Raji (cell line): ENCODE measurements around the gene AP5Z1.
A peak's percentile ranks its signal among the peaks of the same experiment; 100 is the strongest.

Experiments
- POLR2A ChIP-seq: IDR thresholded peaks from 2 replicates; pipeline ENCODE4 v1.6.1; 2011; ENCODE audit warnings: low read depth, low read length, control low read depth; ENCODE audit not compliant: insufficient read depth

Gene AP5Z1, protein sequence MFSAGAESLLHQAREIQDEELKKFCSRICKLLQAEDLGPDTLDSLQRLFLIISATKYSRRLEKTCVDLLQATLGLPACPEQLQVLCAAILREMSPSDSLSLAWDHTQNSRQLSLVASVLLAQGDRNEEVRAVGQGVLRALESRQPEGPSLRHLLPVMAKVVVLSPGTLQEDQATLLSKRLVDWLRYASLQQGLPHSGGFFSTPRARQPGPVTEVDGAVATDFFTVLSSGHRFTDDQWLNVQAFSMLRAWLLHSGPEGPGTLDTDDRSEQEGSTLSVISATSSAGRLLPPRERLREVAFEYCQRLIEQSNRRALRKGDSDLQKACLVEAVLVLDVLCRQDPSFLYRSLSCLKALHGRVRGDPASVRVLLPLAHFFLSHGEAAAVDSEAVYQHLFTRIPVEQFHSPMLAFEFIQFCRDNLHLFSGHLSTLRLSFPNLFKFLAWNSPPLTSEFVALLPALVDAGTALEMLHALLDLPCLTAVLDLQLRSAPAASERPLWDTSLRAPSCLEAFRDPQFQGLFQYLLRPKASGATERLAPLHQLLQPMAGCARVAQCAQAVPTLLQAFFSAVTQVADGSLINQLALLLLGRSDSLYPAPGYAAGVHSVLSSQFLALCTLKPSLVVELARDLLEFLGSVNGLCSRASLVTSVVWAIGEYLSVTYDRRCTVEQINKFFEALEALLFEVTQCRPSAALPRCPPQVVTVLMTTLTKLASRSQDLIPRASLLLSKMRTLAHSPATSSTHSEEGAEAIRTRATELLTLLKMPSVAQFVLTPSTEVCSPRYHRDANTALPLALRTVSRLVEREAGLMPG

DNA sequence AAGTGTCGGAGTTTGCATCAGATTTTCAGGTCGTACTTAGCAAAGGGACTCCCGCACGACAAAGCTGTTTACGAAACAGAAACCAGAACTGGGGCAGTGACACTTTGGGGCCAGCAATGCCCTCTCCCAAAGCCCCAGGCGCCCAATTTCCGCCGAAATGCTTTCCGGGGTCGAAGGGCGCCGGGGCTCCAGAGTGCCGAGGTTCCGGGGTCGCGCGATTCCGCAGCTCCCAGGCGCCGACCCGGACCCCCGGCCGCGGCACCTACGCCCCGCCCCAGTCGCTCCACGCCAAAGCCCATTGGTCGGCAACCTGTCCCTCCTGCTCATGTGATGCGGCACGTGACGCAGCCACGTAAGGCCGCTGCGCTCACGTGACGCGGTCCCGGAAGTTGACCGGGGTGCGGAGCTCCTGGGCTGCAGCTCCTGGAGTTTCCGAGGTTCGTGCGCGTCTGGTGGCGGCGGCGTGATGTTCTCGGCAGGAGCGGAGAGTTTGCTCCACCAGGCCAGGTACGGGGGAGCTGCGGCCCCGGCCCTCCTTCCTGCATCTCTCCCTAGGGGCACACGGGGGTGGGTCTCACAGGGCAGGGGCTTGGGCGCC, at the start of gene AP5Z1:
TSS of gene AP5Z1 (plus strand) at position 374 of the 598 bp plus-strand sequence. CDS start at position 467, 93 bp downstream.
- peak; percentile 91 for TF ChIP-seq POLR2A

DNA sequence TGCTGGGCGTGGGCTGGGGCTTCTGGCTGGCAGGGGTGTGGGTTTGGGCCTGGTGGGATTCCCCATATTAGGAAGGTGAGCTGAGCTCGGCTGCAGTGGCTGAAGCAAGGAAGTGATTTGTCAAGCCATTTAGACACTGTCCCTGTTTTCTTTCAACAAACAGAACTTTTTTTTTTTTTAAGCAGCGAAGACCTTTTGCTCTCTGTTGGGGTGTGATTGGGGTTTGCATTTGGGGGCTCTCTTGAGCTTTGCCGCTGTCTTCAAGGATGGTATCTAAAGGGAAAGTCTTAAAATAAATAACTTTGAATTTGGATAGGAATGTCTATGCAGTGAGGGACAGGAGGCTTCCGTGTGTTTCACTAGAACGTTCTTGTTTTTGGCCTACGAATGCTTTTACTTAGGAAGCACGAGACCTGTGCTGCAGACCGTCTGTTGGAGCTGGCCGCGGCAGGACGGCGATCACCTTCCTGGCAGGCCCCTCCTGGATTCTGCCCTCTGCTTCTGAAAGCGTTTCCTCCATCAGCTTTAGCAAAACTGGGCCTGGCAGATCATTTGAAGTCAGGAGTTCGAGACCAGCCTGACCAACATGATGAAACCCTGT, 49.5 kb upstream of the AP5Z1 start:
- no peak for TF ChIP-seq POLR2A

DNA sequence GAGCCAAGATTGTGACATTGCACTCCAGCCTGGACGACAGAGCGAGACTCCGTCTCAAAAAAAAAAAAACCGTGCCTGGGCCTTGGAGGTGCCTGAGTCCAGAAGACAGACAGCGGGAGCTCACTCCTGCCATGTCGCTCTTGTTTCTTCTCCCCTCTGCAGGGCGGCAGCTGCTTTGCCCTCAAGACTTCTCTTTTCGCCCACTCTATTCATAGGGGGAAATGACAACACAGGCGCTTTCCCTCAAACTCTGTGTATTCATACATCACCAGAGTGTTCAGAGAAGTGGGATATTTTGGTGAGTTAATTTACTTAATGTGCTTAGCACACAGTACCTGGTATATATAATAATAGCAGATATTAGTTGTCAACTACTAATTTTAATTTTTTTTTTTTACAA, 48.9 kb upstream of the AP5Z1 start:
- no peak for TF ChIP-seq POLR2A

DNA sequence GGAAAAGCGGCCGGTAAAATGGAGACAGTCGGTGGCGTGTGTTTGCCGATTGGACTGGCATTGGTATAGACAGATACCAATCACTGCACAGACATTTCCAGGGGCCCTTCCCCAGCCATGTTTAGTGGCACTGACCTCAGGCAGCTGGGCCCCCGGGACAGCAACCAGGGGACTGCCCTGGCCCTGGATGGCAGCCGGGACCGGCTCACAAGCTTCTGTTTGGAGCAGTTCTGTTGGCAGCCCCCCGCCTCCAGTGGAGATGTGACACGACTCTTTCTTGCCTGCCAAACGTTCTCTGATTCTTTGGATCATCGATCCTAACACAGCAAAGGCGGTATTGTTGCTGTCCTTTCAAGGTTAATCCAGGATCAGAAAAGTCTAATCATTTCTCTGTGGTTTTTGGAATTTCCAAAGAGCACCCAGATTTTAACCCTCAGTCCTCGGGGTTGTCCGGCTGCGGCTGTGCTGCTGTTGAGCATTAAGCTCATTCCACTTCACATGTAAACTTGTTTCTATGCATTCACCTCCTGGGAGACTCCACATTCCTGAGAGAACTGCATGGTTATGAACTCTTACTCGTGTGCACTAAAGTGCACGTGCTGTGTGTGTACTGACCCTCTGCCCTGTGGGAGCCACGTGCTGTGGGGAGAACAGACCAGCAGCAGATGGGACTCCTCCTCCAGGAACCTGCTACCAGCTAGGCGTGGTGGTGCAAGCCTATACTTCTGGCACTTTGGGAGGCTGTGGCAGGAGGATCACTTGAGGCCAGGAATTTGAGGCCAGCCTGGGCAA, 47.3 kb upstream of the AP5Z1 start:
- no peak for TF ChIP-seq POLR2A

DNA sequence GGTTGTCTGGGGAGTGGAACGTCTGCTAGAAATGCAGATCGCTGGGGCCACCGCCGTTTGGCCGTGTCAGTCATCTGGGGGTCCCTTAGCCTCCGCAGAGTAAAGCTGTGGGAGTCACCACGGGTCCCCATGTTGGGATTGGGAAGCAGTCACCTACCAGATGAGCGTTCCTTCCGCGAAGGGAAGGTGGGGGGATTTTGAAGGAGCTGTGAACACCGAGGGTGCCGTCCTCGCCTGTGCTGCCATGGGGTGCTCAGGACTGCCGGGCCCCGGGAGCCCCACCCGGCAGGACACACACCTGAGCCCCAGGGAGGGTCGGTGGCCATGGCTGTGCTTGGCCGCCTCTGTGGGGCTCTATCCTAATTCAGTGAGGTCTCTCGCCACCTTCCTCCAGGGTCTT, 46.2 kb upstream of the AP5Z1 start:
- TF ChIP-seq POLR2A: no peak

DNA sequence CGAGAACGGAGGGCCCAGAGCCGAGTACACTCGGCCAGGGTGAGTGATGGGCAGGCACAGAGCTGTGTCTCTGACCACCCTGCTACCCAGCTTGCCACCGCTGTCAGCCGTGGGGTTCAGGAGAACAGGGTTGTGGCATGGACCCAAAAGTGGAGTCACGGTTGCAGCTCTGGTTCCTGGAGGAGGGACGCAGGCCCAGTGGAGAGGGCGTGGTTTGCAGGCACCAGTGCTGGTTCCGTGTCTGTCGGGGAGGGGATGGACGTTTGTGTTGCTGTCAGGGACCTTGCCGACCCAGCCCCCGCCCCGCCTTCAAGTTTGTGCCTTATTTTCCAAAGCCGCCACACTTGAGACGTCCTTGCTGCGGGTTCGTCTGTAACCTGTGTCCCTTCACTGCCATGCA, 45.1 kb upstream of the AP5Z1 start:
- no peak for TF ChIP-seq POLR2A

DNA sequence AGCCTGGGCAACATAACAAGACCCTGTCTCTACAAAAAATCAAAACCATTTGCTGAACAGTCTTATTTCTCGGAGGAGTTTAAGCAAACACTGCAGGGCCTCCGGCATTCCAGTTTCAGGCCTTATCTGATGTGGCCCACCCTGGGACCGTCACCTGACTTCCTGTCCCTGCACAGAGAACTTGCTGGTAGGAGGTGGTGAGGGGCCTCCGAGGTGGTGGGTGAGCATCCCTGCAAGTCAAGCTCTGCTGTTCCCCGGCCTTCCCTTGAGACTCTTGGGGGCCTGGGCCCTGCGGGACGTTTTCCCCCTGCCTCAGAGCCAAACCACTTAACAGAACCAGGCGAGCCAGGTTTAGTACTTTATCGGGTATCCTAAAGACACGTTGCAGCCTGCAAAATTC, 44.5 kb upstream of the AP5Z1 start:
- TF ChIP-seq POLR2A: no peak

DNA sequence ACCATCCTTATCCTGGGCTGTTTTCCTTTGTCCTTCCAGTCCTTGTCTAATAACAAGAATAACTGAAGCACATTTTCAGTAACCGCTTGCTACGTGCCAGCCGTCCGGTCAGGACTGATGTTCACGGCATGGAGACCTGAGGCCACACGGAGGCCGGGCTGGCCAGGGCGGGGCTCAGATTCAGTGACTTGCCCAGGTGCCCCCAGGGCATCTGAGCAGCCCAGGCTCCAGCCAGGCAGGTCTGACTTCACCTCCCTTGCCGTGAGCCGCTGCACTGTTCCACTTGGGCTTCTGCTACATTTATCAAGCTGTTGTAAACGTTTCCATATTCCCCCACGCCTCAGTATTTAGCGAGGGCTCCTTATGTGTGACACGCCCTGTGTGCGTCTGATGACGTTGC, 43.6 kb upstream of the AP5Z1 start:
- TF ChIP-seq POLR2A: no peak

DNA sequence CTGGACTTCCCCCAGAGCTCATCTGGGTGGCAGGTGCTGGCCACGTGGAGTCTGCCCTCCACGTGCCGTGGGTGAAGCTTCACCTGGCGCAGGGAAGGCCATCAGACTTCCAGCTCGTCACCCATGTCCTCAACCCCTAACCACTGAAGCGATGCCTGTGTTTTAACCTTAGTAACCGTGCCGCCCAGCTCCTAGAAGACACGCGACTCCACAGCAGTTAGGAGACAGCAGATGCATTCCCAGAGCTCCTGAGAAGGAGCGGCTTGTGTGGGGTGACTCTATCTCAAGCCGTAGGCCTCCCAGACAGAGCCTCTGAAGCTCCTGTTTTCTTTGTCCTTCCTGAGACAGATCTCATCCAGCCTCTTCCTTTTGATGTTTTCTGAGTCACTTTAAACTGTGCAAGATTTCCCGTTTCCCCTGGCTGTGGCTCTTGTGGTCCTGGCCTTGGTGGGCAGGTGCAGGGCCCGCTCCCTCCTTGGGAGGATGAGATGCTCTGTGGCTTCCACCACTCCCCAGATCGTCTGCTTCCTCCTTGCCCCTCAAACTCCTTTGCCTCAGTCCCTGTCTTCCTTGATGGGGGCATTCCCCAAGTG, 41.4 kb upstream of the AP5Z1 start:
- TF ChIP-seq POLR2A: no peak

DNA sequence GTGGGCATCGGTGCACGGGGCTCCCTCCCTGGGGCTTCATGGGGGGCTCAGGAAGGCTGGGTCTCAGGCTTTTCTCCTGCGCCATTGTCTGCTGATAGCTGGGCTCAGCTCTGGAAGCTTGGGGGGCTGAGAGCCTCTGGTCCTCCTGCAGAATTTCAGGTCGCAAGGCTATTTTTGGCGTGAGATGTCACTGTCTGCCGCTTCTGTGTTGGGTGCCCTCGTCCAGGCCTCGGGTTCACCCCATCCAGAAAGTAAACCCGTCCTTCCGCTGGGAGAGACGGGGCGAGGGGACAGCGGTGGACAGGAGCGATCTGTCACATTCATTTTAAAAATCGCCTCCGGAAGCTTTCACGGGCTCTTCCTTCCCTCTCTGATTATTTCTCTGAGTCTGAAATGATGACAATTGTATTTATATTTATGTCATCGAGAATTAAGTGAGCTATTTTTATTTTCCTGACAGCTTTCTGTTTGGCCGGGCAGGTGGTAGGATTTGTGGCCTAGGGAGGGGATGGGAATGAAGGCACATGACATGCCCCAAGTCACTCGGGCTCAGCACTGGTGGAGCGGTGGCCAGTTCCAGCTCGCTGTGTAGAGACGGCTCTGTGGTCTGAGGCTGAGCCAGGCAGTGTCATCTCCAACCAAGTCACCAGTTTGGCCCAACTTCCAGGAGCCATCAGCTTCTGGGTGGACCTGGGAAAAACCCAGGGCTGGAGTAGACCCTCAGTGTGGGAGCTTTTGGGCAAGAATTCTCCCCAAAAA, 40.7 kb upstream of the AP5Z1 start:
- TF ChIP-seq POLR2A: no peak

DNA sequence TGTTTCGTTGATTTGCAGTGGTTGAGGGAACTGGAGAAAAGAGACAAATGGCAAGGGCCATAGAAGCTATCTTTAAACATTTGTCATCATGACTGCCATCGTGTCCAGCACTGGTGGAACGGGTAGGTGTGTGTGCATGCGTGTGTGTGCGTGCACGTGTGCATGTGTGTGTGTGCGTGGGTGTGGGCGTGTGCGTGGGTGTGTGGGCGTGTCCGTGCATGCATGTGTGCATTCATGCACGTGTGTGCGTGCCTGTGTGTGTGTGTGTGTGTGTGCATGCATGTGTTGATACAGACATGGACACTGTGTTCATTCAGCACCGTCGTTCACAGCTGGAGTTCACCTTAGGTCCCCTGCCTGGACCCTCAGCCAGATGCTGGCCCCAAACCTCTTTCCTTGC, 38.1 kb upstream of the AP5Z1 start:
- no peak for TF ChIP-seq POLR2A

DNA sequence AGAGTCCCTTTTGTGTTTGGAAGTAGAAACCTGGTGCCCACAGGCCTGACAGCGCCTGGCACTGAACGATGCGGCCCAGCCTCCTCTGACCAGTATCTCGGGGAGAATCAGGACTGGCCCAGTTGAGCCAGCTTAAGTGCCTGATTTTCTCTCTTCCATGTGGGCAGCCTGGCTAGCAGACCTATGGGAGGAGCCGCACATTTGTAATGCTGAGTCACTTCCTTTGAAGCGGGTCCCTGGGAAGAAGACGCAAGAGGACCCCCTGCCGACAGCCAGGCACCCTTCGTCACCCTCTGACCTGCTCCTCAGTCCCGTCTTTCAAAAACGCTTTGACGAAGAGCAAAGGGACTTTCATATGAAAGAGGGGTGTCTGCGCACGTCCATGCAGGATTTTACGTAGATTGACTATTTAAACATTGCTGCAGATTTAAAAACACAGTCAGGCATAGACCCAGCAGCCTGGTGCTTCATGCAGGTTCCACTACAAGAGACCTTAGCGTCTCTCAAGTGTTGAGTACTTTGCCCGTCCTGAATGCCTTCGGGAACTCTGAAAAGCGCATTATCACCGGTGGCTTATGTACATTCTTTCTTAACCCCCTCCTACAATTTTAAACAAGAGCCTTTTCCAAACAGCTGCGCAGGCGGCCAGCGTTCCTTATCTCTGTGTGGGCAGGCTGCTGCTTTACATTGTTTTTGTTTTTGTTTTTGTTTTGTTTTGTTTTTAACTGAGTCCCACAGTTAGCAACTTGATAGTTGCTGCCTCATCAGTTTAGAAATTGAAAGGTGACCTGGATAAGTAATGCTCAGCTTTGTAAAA, 36.5 kb upstream of the AP5Z1 start:
- no peak for TF ChIP-seq POLR2A

DNA sequence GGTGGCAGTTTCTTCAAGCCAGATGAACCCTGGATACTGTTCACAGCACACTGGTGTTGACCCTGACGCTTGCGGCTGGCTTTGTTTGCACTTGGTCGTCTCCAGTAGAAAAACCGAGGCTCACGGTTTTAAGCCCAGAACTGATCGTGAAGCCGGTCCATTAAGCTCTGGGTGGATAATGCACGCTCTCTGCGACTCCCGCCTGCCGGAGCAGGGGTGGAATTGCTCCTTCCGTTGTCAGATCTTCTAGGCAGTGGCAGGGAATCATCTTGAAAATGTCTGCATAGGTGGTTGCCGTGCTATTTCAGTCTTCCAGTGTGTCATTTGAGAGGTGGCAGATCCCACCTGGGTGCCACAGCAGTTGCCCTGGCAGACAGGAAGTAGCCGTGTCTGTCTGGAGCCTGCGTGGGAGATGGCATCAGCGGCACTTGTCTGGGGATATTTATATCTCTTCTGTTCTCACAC, 35.9 kb upstream of the AP5Z1 start:
- TF ChIP-seq POLR2A: no peak
